Mononuclear cell (primary cell): ENCODE results near the gene NPBWR2. TPM values are rescaled to one million over a fixed set of nuclear protein-coding genes. Genes with fewer than 3 reads are reported as not detected.
A peak's percentile ranks its signal among the peaks of the same experiment; 100 is the strongest.

Experiments used
- H3K27me3 ChIP-seq: 2 replicates; pipeline ENCODE4 v1.6.0; 2011; ENCODE audit warnings: low read length, control low read depth; ENCODE audit not compliant: insufficient read depth
- H3K4me1 ChIP-seq: 2 replicates; pipeline ENCODE4 v1.5.1; 2011; ENCODE audit warnings: mild to moderate bottlenecking, low read length, control low read depth; ENCODE audit not compliant: insufficient read depth
- H3K4me3 ChIP-seq: 2 replicates; pipeline ENCODE4 v1.5.1; 2011; ENCODE audit warnings: mild to moderate bottlenecking, low read length, moderate library complexity
- H3K9me3 ChIP-seq: 2 replicates; pipeline ENCODE4 v1.5.1; 2011; ENCODE audit warnings: low read depth, mild to moderate bottlenecking, control low read depth, low read length
- total RNA-seq: library from RNA; depleted of rRNA; stranded (reverse); fragments of >200 nt; gene quantifications from one replicate; pipeline ENCODE4 v1.2.3, GENCODE V29; 2012

NPBWR2 gene
- total RNA-seq, 1 donor: not detected

GRCh38 chr20:64079273-64080012 lies 27.9 kb downstream of the NPBWR2 start, which contains the start of gene RGS19:
Gene RGS19 (minus strand): TSS chr20:64079518. CDS start chr20:64076886, 2,632 bp downstream.
- Histone ChIP-seq H3K4me3 (peak within 1 kb of the TSS; percentile 95), H3K9me3 (no peaks in the 10 kb centered on the region), H3K4me1 (peaks cover 68% of the 10 kb centered on the region), H3K27me3 (peaks cover 4% of the 10 kb centered on the region)

- peaks cover 63% of the 10 kb centered on the region for H3K4me1 ChIP-seq
- no peaks in the 10 kb centered on the region for H3K27me3 ChIP-seq
- H3K4me3 ChIP-seq: peak overlapping the region; percentile 95
- no peaks in the 10 kb centered on the region for H3K9me3 ChIP-seq
Observed at GRCh38 chr20:64078934-64079272, 28.5 kb downstream of the NPBWR2 start.

- Histone ChIP-seq H3K27me3 (no peaks in the 10 kb centered on the region), H3K4me1 (peaks cover 56% of the 10 kb centered on the region), H3K9me3 (no peaks in the 10 kb centered on the region), H3K4me3 (peak overlapping the region; percentile 95)
Observed at GRCh38 chr20:64077876-64078551, 29.4 kb downstream of the NPBWR2 start.

GRCh38 chr20:64077541-64077875 lies 29.9 kb downstream of the NPBWR2 start:
- Histone ChIP-seq H3K4me1 (peaks cover 51% of the 10 kb centered on the region), H3K27me3 (no peaks in the 10 kb centered on the region), H3K9me3 (no peaks in the 10 kb centered on the region), H3K4me3 (peak overlapping the region; percentile 95)

GRCh38 chr20:64077094-64077493 lies 30.3 kb downstream of the NPBWR2 start:
- Histone ChIP-seq H3K9me3 (no peaks in the 10 kb centered on the region), H3K4me3 (peak overlapping the region; percentile 95), H3K4me1 (peaks cover 47% of the 10 kb centered on the region), H3K27me3 (no peaks in the 10 kb centered on the region)

- no peaks in the 10 kb centered on the region for H3K9me3 ChIP-seq
- H3K4me3 ChIP-seq: peak overlapping the region; percentile 95
- H3K27me3 ChIP-seq: no peaks in the 10 kb centered on the region
- H3K4me1 ChIP-seq: peaks cover 39% of the 10 kb centered on the region
Observed at GRCh38 chr20:64076061-64076997, 31.0 kb downstream of the NPBWR2 start.

GRCh38 chr20:64075556-64075955 lies 31.8 kb downstream of the NPBWR2 start:
- H3K27me3 ChIP-seq: no peaks in the 10 kb centered on the region
- H3K4me1 ChIP-seq: peaks cover 32% of the 10 kb centered on the region
- no peak overlapping the region for H3K4me3 ChIP-seq
- H3K9me3 ChIP-seq: no peaks in the 10 kb centered on the region

- Histone ChIP-seq H3K27me3 (no peaks in the 10 kb centered on the region), H3K4me1 (peaks cover 32% of the 10 kb centered on the region), H3K4me3 (no peak overlapping the region), H3K9me3 (no peaks in the 10 kb centered on the region)
Observed at GRCh38 chr20:64074963-64075362, 32.4 kb downstream of the NPBWR2 start.

GRCh38 chr20:64074184-64074789 lies 33.1 kb downstream of the NPBWR2 start:
- H3K9me3 ChIP-seq: no peaks in the 10 kb centered on the region
- peaks cover 39% of the 10 kb centered on the region for H3K4me1 ChIP-seq

GRCh38 chr20:64073476-64074183 lies 33.7 kb downstream of the NPBWR2 start:
- Histone ChIP-seq H3K9me3 (no peaks in the 10 kb centered on the region), H3K4me3 (no peak overlapping the region), H3K4me1 (peaks cover 42% of the 10 kb centered on the region), H3K27me3 (no peaks in the 10 kb centered on the region)

More at GRCh38 chr20:64074184-64074789, 33.1 kb downstream of the NPBWR2 start:
- Histone ChIP-seq H3K4me3 (no peak overlapping the region), H3K27me3 (no peaks in the 10 kb centered on the region)

GRCh38 chr20:64072498-64073063 lies 34.8 kb downstream of the NPBWR2 start:
- Histone ChIP-seq H3K4me3 (no peak overlapping the region), H3K4me1 (peaks cover 41% of the 10 kb centered on the region), H3K27me3 (no peaks in the 10 kb centered on the region), H3K9me3 (no peaks in the 10 kb centered on the region)

- no peaks in the 10 kb centered on the region for H3K27me3 ChIP-seq
- no peak overlapping the region for H3K4me3 ChIP-seq
- H3K9me3 ChIP-seq: no peaks in the 10 kb centered on the region
- peaks cover 39% of the 10 kb centered on the region for H3K4me1 ChIP-seq
Observed at GRCh38 chr20:64071341-64072332, 35.7 kb downstream of the NPBWR2 start.
